GM19372 (cell line): ENCODE results near the gene SCN5A.

ENCODE experiments used
- ATAC-seq: cut with Tn5 transposase; IDR thresholded peaks from one replicate; pipeline ENCODE4 v1.9.1; 2021; ENCODE audit warnings: mild to moderate bottlenecking, low read depth, moderate library complexity; ENCODE audit not compliant: unreplicated experiment

The SCN5A gene

GRCh38 chr3:38548154-38548931, 101.1 kb downstream of the SCN5A start:
- ATAC-seq = no peak

DNA sequence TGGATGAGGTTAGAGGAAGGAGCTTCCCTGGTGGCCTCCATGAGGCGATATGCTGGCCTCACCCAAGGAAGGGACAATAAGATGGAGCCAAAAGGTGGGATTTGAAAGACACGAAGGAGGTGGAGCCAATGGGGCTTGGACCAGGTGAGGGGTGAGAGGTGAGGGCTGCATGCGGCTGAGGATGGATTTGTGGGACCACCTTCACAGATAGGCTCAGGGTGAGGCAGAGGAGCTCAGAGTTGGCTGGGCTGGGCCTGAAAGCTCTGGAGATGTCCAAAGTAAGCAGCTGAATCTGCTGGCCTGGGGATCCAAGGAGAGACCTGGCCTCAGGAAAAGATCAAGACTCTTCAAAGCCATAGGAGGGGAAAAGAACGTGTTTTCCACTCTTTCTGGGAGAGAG, 103.5 kb downstream of the SCN5A start:
- ATAC-seq = no peak

DNA sequence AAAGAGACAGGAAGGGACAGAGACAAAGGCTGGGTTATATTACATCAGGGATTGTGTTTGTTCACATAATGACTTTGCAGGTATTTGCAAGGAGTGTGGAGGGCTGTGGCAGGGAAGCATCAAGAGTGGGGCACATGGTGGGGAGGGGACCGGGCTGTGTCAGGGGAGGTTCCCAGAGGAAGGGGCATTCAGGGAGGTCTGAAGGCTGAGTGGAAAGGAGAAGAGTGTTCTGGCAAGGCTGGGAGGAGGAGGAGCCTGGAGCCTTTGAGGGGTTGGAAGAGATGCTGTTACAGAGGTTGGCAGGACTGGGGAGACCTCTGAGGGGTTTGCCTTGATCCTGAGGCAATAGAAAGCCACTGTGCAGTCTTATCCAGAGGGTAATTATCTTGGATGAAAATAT, 103.9 kb downstream of the SCN5A start:
- no peak for ATAC-seq

GRCh38 chr3:38544926-38545325, 104.6 kb downstream of the SCN5A start:
- ATAC-seq = no peak

GRCh38 chr3:38543586-38543985, 105.9 kb downstream of the SCN5A start:
- ATAC-seq = no peak

GRCh38 chr3:38542401-38543298, 106.8 kb downstream of the SCN5A start:
- no peak for ATAC-seq

- no peak for ATAC-seq
Observed at GRCh38 chr3:38541806-38542205, 107.7 kb downstream of the SCN5A start.

DNA sequence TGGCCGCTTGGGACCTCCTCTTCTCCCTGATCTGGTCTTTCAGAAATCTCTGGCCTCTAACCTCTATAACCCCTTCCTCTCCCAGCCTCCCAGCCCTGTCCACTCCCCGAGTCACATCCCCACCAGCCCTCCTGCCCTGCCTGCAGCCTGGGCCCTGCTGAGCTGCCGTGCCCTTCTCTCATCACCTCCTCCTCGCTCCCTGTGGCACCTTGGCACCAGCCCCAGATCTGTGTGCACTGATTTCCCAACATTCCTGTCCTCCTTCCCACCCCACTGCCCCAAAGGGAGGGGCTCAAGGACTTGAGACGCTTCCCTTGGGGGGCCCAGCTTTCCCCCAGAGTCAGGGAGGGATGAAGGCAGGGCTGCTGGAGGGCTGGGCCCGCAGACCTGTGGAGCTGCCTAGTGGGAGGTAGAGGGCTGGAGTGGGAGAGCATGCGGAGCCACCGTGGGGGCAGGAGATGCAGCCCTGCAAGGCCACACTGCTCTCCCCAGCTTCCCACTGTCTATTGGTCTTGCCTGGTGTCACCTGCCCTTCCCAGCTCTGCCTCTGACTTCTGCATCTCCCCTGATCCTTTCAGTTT, 110.6 kb downstream of the SCN5A start:
- ATAC-seq = no peak

DNA sequence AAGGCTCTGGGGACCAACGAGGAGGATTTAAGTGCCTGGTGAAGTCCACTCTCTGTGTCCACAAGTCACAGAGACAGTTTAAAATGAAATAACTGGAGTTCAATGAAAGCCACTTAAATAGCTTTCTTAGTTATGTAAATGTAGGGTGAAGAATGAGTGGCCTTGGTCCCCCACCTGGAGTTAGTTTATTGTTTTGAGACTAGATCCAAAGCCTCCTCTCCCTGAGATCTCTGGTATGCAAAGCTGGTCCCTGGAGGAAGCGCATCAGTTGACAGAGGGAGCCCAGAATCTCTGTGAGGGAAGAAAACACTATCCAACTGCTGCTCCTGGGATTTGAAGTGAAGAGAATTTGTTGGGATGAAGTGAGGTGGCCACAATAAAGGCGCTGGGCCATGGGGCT, 112.8 kb downstream of the SCN5A start:
- no peak for ATAC-seq

- ATAC-seq = no peak
Observed at GRCh38 chr3:38534604-38535003, 114.9 kb downstream of the SCN5A start.

- no peak for ATAC-seq
Observed at GRCh38 chr3:38534180-38534579, 115.3 kb downstream of the SCN5A start.

DNA sequence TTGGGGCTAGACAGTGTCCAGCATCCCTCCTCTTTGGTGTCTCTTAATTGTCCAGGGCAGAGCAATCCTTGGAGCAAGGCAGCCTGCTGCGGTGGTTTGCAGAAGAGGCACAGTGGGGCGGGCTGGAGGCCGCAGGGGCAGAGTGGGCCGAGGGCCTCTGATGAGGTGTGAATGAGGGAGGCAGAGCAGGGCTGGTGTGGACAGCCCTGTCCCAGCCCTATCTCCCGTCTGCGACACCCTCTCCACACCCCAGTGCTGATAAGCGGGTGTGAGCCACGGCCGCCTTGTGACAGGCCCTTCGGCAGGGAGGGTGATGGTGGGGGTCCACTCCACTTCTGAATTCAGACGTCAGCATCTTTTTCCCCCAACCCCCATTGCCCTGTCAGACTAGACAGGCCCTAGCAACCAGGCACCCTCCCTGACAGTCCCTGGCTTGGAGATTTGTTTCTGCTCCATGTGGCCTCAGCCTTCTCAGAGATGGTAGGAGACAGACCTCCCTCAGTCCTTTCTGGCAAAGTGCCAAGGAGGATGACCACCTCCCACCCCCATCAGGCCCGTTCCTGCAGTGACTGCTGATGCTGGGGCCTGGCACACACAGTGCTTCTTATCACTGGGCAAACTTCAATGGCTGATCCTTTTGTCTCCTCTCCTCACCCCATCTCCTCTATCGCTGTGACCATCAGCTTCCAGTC, 116.1 kb downstream of the SCN5A start:
- ATAC-seq = no peak

- no peak for ATAC-seq
Observed at GRCh38 chr3:38532529-38532928, 117.0 kb downstream of the SCN5A start.

GRCh38 chr3:38528457-38528856, 121.0 kb downstream of the SCN5A start:
- no peak for ATAC-seq

DNA sequence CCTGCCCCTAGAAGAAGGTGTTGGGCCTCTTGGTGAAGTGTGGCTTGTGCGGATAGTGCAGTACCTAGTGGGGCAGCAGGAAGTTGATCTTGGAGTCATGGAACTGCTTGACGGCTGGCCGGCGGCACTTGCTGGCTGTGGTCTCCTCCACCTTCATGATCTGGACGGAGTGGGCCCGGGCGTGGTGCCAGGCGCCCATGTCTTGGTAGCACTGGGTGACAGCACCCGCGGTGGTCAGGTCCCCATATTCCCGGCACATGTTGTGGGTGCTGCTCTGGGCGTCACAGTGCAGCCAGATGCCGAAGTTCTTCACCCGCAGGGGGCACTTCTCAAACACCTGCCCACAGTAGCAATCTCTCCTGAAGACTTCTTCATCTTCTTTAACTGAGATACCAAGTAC, 122.7 kb downstream of the SCN5A start:
- no peak for ATAC-seq

DNA sequence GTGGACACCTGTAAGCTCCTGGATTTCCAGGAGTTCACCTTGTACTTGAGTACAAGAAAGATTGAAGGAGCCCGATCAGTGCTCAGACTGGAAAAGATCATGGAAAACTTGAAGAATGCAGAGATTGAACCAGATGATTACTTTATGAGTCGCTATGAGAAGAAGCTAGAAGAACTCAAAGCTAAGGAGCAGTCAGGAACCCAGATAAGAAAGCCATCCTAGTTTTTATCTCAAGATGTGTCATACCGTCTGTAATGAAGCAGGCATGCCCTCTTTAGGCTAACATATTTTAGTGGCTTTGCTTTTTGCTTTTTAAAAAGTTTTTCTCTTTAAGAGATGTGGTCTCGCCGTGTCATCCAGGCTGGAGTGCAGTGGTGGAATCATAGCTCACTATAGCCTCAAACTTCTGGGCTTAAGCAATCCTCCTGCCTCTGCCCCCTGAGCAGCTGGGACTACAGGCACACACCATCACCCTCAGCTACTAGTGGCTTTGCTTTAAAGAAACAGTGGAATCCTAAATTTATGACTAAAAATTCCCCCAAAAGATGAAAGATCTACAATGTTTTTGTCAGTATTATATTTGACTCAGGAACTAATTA, 125.2 kb downstream of the SCN5A start:
- no peak for ATAC-seq

GRCh38 chr3:38522002-38522401, 127.5 kb downstream of the SCN5A start:
- ATAC-seq = no peak

GRCh38 chr3:38521391-38521987, 128.0 kb downstream of the SCN5A start:
- ATAC-seq = no peak

DNA sequence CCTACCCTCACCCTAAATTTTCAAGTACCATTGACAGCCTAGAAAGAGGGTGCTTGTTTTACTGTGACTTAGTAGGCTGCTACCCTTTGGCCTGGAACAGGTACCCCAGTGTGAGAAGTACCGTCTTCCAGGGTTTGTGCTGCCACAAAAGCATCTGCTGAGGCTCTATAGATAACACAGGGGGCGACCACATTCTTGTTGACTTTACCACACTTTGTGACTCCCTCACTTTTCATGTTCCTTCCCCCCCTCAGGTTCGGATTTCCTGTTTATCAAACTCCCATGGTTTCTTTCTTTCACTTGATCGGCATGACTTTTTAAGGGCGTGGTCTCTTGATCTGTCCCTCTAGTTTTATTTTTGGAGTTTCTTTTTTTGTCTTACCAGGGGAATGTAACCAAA, 129.8 kb downstream of the SCN5A start:
- ATAC-seq = no peak

- no peak for ATAC-seq
Observed at GRCh38 chr3:38519000-38519399, 130.5 kb downstream of the SCN5A start.
